ENCODE results near the gene LRRC4B.
A peak's percentile ranks its signal among the peaks of the same experiment; 100 is the strongest.
"Not testable (repeated sequence)": the region's sequence is repeated elsewhere in the genome, so short reads cannot be mapped to it uniquely, and the experiment has no call there.

The LRRC4B gene

GRCh38 chr19:50551034-50551714 is 17.1 kb downstream of the LRRC4B start:
- DNase-seq: no peak

GRCh38 chr19:50550594-50550966 is 17.7 kb downstream of the LRRC4B start:
- no peak for DNase-seq

GRCh38 chr19:50549927-50550593 is 18.2 kb downstream of the LRRC4B start:
- DNase-seq: no peak

- no peak for DNase-seq
Measured at GRCh38 chr19:50549059-50549926, 18.9 kb downstream of the LRRC4B start.

GRCh38 chr19:50548191-50549058 is 19.8 kb downstream of the LRRC4B start:
- DNase-seq: no peak

GRCh38 chr19:50547385-50548190 is 20.6 kb downstream of the LRRC4B start:
- no peak for DNase-seq

DNA sequence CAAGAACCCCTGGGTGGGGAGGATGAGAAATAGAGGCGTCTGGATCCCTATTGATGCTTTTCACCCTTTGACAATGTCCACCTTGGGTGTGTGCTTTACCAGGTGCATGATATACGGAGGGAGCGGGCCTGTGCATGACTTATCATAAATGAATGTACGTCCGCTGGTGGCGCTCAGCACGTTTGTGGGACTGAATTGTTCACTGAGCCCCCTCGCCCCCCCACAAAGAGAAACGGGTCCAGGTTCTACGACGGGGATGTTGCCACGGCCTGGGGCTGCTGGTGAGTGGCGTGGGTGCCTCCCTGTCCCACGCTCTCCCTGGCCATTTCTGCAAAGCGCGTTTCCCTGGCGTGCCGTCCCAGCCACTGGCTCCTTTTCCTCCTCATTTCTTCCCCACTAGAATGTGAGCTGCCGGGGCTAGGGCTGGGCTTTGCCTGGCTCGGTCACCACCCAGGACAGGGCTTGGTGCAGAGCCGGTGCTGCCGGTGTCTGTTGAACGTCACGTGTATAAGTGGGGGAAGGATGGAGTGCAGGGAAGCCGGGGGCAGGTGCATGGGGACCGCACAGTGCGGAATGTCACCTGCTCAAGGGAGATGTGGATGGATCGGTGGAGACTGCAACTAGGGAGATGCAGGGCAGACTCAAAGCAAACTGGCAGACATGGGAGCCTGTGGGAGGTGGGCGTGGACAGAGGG is 21.6 kb downstream of the LRRC4B start:
- DNase-seq: no peak

DNA sequence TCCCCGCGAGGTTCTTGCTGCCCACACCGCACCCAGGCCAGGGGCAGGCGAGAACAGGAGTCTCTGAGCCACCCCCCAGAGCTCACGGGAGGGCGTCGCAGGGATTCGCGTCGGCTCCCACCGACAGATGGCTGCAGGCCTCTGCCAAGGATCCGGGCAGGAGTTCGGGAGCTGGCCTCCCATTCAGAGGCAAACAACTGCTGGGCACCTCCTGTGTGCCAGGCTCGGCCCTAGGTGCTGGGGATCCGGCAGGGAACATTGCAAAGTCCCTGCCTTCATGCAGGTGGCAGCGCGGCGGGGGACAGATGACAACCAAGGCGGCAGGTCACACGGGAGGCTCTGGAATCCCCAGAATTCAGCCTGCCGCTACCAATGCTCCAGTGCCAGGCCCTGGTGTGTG is 25.3 kb downstream of the LRRC4B start:
- DNase-seq: no peak

DNA sequence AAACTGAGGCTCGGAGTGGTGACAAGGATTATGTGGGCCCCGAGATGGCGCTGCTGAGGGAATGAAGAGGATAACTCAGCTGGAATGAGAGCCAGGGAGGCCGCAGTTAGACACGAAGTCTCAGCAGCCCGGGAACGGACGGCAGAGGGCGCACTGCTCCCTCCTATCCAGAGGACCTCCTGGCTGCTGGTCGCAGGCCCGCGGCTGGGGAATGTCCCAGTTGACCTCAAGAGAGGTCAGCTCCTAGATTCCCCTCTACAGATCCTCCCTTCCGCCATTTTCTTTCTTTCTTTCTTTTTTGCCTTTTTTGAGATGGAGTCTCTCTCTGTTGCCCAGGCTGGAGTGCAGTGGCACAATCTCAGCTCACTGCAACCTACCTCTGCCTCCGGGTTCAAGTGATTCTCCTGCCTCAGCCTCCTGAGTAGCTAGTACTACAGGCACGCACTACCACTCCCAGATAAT is 30.4 kb downstream of the LRRC4B start:
- peak; percentile 42 to 52 for DNase-seq

DNA sequence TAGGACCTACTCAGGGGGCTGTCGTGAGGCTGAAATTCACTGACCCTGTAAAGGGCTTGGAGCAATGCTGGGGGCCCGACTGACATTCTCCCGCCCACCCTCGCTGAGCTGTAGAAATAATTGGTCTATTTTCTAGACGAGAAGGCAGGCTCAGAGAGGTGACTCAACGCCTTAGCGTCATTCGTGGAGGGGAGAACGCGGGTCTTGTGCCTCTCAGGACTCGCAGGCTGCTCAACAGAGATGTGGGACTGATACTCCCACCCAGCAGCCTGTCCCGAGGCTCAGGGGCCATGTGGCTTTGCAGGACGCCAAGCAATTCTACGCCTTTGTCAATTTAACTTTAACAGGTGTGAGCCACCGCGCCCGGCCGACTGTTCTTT is 30.9 kb downstream of the LRRC4B start:
- no peak for DNase-seq

GRCh38 chr19:50536662-50537305 is 31.5 kb downstream of the LRRC4B start:
- DNase-seq: no peak

GRCh38 chr19:50535672-50536187 is 32.5 kb downstream of the LRRC4B start:
- no peak for DNase-seq

DNA sequence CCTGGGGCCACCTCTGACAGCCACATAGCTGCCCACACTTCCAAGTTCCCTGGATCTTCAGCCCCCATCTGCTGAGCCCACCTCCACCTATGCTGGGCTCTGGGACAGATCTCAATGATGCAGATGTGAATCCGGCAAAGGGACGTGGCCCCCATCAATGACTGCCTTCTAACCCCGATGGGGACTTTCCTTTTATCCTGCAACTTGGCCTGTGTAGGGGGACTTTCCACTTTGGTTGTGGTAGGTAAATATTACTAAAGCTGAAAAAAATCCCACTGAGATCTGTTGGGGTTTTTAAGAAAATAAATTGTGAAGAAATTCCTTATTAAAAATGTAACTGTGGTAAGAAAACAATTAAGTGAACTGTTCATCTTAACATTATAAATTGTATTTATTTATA is 33.8 kb downstream of the LRRC4B start:
- DNase-seq: no peak

DNA sequence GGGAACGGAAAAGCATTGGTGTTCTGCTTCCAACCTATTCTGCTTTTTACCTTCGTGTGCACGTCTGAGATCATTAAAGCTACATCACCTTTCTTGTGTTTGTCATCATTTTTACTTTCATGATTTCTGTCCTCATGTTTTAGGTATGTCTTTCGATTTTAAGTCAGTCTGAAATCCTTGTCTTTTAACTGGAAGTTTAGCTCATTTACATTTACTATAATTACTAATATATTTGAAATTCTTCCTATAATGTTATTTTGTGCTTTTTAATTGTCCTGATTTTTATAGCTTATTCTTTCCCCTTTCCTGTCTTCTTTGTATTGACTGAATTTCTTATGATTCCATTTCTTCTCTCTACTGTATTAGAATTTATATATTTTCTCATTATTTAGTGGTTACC is 35.3 kb downstream of the LRRC4B start:
- DNase-seq: no peak

GRCh38 chr19:50531171-50531612 is 37.0 kb downstream of the LRRC4B start:
- DNase-seq: no peak

- DNase-seq: not testable (repeated sequence)
Measured at GRCh38 chr19:50528052-50528451, 40.2 kb downstream of the LRRC4B start.

DNA sequence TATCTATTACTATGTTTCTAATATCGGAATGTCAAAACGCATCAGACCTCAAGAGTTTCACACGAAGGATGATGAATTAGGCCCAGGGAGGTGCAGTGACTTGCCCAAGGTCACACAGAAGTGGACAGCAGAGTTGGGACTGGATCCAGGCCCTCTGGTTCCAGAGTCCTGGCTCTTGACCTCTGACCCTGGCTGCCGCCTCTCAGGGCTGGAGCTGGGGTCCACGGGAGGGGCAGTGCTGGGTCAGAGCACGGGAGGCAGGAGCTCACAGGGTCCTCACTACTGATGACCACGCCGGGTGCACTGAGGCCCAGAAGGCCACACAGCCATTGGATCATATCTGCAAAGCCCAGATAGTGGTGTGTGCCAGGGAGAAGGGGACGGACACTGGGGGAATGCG is 45.4 kb downstream of the LRRC4B start:
- DNase-seq: no peak

- DNase-seq: no peak
Measured at GRCh38 chr19:50520822-50521465, 47.3 kb downstream of the LRRC4B start.

- DNase-seq: no peak
Measured at GRCh38 chr19:50519006-50519575, 49.1 kb downstream of the LRRC4B start.

All from activated CD4-positive, alpha-beta T cell treated with anti-CD3 and anti-CD28 coated beads, Interleukin-2, amount 50 U/mL, for 4 hours (primary cell).